Measurements from ENCODE around the gene ZNF747.

ZNF747 gene

DNA sequence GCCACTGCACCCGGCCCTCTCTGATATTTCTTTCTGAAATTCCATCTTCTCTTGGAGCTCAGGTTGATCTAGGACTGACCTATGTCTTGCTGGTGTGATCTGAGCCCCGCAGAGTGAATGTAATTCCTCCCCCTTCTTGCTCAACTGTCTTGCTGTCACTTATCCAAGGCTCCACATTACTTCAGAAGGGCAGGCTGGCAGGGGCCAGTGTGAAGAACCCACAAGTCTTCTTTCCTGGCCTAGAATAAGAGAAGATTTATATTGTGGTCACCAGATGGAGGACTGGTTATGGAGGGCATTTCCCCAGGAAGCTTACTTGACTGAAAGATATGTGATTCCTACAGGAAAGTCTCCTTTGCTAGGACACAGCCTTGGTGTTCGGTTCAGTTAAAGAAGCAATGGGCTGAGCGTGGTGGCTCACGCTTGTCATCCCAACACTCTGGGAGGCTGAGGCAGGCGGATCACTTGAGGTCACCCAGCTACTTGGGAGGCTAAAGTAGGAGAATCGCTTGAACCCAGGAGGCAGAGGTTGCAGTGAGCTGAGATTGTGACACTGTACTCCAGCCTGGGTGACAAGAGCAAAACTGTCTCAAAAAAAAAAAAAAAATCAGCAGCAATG lies 48.7 kb downstream of the ZNF747 start:
- DNase-seq: peak in 1 of 10 donors; percentile 14
- intact Hi-C loops (cut with DNase I): no loop called here

DNA sequence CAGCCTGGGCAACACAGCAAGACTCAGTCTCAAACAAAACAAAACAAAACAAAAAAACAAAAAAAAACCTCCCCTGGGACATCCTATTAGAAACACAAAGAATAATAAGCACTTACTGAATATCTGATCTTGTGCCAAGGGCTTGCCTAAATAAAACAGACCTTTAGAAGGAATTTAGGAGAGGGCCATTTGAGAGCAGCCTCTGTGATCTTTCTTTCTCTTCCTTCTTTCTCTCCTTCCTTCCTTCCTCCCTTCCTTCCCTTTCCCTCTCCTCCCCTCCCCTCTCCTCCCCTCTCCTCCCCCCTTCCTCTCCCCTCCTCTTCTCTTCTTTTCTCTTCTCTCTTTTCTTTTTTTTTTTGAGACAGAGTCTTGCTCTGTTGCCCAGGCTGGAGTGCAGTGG lies 49.8 kb downstream of the ZNF747 start:
- no peak for DNase-seq
- intact Hi-C loops (cut with DNase I): no loop called here

DNA sequence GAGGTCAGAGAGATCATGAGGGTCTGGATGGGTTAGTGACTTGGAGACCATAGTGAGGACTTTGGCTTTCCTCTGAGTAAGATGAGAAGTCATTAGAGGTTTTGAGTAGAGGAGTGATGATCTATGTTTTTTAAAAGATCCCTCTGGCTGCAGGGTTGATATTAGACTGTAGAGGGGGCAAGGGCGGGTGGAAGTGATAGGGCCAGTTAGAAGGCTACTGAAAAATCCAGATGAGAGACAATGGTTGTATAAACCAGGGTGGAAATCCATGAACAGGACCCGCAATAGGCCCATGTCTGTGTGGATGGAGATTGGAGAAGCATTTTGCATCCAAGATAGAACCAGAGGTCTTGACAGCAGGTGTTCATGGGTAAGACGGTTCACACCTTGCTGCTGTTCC lies 52.3 kb downstream of the ZNF747 start:
- DNase-seq: peak in 1 of 10 donors; percentile 18
- intact Hi-C loops (cut with DNase I): no loop called here

DNA sequence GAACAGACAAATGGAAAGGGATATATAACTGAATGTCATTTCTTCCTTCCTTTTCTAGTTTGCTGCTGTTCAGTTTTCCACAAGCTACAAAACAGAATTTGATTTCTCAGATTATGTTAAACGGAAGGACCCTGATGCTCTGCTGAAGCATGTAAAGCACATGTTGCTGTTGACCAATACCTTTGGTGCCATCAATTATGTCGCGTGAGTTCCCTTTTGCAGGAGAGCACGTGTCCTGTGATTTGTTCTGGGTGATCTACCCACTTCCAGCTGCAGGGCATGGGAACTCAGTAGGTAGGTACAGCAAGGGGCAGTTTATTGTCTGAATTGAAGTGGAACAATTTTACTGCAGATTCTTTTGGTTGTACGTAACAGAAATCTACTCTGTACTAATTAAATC lies 53.3 kb downstream of the ZNF747 start:
- peak in 1 of 10 donors; percentile 3 for DNase-seq
- intact Hi-C loops (cut with DNase I): no loop called here

Data from posterior cingulate gyrus (tissue), 11 donors.